ENCODE results near the gene RBM17.

- TF ChIP-seq FOXM1 (IDR thresholded peaks at IDR 0.05; ENCODE audit: borderline replicate concordance, low read depth) = no peak
- TF ChIP-seq REST (IDR thresholded peaks at IDR 0.05; ENCODE audit: low read depth) = no peak
- no peak for TF ChIP-seq CREB1 (IDR thresholded peaks at IDR 0.05; ENCODE audit: low read depth)
- no peak for TF ChIP-seq CEBPB (IDR thresholded peaks at IDR 0.05)
- no peak for TF ChIP-seq USF1 (IDR thresholded peaks at IDR 0.05)
- no peak for TF ChIP-seq EP300 (IDR thresholded peaks at IDR 0.05; ENCODE audit: borderline replicate concordance)
- TF ChIP-seq TEAD4 (IDR thresholded peaks at IDR 0.05) = no peak
- no peak for TF ChIP-seq RAD21 (IDR thresholded peaks at IDR 0.05; ENCODE audit: low read depth)
- TF ChIP-seq MAX (IDR thresholded peaks at IDR 0.05) = no peak
- TF ChIP-seq YY1 (IDR thresholded peaks at IDR 0.05; ENCODE audit: low read depth) = no peak
- no peak for TF ChIP-seq TCF12 (IDR thresholded peaks at IDR 0.05; ENCODE audit: low read depth)
- no peak for TF ChIP-seq ZBTB7A (IDR thresholded peaks at IDR 0.05; ENCODE audit: low read depth)
- TF ChIP-seq TAF1 (IDR thresholded peaks at IDR 0.05; ENCODE audit: low read depth) = no peak
Measured at GRCh38 chr10:6050801-6051445, 37.9 kb upstream of the RBM17 start.
